ENCODE results near the gene ABCB8.
"Not testable (repeated sequence)": the region's sequence is repeated elsewhere in the genome, so short reads cannot be mapped to it uniquely, and the experiment has no call there.

ABCB8 gene

DNA sequence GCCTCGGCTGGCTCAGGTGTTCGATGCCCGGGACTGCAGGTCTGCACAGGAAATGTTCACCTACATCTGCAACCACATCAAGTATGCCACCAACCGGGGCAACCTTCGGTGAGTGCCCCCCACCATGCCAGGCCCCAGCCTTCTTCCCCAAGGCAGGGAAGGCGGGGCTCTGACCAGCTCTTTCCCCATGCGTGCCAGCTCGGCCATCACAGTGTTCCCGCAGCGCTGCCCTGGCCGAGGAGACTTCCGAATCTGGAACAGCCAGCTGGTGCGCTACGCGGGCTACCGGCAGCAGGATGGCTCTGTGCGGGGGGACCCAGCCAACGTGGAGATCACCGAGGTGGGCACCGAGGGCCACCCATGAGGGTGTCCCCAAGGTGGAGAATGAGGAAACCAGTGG is 29.9 kb upstream of the ABCB8 start:
- no peak for DNase-seq

DNA sequence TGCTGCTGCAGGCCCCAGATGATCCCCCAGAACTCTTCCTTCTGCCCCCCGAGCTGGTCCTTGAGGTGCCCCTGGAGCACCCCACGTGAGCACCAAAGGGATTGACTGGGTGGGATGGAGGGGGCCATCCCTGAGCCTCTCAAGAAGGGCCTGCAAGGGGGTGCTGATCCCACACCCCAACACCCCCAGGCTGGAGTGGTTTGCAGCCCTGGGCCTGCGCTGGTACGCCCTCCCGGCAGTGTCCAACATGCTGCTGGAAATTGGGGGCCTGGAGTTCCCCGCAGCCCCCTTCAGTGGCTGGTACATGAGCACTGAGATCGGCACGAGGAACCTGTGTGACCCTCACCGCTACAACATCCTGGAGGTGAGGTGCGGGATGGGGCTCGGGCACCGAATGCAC is 29.2 kb upstream of the ABCB8 start:
- DNase-seq: no peak

DNA sequence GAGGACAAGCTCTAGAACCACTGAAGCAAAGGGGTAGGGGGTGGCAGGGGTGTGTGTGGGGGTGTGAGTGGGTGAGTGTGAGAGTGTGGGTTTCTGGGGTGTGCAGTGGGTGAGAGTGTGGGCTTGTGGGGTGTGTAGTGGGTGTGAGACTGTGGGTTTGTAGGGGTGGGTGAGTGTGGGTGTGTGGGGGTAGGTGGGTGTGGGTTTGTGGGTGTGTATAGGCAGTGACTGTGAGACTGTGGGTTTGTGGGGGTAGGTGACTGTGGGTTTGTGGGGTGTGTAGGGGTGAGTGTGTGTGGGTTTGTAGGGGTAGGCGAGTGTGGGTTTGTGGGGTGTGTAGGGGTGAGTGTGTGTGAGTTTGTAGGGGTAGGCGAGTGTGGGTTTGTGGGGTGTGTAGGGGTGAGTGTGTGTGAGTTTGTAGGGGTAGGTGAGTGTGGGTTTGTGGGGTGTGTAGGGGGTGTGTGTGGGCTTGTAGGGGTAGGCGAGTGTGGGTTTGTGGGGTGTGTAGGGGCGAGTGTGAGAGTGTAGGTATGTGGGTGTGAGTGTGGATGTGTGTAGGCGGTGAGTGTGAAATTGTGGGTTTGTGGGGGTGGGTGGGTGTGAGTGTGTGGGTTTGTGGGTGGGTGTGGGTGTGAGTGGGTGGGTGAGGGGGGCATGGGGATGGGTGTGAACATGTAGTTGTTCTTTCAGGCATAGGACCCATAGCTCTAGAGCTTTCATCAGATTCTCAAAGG is 28.6 kb upstream of the ABCB8 start:
- DNase-seq: no peak

- DNase-seq: no peak
Observed at GRCh38 chr7:151000897-151001495, 27.3 kb upstream of the ABCB8 start.

DNA sequence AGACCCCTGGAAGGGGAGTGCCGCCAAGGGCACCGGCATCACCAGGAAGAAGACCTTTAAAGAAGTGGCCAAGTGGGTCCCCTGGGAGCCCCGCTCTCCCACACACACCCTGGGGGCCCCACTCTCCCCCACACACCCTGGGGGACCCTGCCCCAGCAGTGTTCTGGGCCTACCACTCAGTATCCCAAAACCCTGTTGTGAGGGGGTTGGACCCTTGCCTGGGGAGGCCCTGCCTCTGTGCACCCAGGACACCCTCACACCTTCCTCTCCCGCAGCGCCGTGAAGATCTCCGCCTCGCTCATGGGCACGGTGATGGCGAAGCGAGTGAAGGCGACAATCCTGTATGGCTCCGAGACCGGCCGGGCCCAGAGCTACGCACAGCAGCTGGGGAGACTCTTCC is 26.7 kb upstream of the ABCB8 start:
- no peak for DNase-seq

DNA sequence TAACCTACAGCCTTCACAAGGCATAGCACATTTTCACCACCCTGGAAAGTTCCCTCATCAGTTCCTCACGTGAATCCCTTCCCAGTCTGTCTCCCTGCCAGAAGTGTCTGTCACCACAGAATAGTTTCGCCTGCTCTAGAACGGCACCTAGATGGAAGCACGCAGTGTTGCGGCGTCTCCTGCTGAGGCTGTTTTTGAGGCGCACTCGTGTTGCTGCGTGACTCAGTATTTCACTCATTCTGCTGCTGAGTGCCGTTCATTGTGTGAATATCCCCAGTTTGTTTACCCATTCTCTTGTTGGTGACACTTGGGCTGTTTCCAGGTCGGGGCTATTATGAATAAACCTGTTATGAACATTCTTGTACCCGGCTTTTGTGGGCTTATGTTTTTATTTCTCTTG is 24.7 kb upstream of the ABCB8 start:
- DNase-seq: no peak

- DNase-seq: no peak
Observed at GRCh38 chr7:151005566-151005965, 22.7 kb upstream of the ABCB8 start.

DNA sequence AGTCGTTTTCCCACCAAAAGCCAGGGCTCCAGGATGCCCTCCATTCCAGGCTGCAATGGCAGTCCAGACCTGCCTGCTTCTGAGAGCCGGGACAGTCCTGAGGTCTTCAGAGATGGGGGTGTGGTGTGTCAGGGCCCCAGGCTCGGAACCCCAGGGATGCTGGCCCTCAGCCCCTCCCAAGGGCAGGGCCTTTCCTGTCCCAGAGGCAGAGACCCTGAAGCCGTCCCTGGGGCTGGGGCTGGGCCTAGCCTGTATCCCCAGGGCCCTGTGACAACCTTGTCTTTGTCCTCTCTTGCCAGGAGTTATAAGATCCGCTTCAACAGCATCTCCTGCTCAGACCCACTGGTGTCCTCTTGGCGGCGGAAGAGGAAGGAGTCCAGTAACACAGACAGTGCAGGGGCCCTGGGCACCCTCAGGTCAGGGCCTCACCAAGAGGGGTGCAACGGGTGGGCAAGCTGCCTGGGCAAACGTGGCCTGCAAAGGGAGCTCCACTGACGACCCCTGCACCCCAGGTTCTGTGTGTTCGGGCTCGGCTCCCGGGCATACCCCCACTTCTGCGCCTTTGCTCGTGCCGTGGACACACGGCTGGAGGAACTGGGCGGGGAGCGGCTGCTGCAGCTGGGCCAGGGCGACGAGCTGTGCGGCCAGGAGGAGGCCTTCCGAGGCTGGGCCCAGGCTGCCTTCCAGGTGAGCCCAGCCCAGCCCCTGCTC is 21.5 kb upstream of the ABCB8 start:
- no peak for DNase-seq

DNA sequence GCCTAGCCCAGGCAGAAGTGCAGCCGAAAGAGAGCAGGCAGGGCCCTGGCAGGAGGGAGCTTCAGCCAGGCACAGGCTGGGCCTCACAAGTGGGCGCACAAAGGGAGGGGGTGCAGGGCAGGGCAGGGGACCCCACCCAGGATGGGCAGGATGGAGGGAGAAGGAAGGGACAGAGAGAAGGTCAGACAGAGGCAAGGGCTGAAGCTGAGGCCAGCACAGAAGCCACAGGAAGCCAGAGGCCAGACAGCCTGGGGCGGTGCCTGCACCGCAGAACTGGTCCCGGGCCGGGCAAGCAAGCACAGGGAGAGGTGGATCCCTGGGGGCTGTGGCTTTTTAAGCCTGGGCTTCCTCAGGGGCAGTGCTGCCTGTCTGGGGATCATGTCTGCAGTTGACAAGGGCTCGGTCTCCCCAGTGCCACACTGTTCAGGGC is 20.8 kb upstream of the ABCB8 start:
- no peak for DNase-seq

DNA sequence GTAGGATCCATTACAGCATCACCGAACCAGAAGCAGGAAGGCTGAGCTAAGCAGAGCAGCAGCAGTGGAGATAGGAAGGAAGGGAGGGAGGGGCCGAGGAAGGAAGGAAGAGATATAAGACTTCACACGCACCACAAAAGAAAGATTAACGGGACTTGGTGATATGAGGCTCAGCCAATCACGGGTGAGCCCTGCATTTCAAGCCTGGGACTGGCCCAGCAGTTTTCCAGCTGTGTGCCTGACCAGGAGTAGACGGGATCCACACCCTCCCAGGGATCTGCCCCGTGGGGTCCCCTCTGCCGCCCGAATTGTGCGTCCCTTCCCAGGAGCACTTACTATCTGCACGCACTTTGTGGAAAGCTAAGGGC is 20.1 kb upstream of the ABCB8 start:
- no peak for DNase-seq

- peak; percentile 72 for DNase-seq
Observed at GRCh38 chr7:151008511-151009323, 19.5 kb upstream of the ABCB8 start.

- no peak for DNase-seq
Observed at GRCh38 chr7:151009327-151010036, 18.8 kb upstream of the ABCB8 start.

DNA sequence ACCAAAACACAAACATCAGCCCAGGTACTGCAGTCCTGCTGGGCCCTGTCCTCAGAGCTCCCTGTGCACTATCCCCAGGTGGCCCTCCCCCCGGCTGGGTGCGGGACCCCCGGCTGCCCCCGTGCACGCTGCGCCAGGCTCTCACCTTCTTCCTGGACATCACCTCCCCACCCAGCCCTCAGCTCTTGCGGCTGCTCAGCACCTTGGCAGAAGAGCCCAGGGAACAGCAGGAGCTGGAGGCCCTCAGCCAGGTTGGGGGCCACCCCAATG is 18.3 kb upstream of the ABCB8 start:
- DNase-seq: no peak

- DNase-seq: peak; percentile 55
Observed at GRCh38 chr7:151010307-151011096, 17.7 kb upstream of the ABCB8 start.

GRCh38 chr7:151011097-151011409 is 17.2 kb upstream of the ABCB8 start:
- DNase-seq: no peak

DNA sequence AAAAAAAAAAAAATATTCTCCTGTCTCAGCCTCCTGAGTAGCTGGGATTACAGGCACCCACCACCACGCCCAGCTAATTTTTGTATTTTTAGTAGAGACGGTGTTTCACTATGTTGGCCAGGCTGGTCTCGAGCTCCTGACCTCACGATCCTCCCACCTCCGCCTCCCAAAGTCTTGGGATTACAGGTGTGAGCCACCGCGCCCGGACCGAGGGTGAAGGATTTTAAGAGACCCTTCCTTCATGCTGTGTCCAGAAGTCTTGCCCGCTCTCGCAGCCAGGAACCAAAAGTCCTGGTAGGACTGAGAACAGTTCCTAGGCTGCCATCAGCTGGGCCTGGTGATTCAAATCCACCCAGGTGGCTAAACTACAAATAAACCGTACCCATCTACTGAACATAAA is 16.6 kb upstream of the ABCB8 start:
- DNase-seq: not testable (repeated sequence)

DNA sequence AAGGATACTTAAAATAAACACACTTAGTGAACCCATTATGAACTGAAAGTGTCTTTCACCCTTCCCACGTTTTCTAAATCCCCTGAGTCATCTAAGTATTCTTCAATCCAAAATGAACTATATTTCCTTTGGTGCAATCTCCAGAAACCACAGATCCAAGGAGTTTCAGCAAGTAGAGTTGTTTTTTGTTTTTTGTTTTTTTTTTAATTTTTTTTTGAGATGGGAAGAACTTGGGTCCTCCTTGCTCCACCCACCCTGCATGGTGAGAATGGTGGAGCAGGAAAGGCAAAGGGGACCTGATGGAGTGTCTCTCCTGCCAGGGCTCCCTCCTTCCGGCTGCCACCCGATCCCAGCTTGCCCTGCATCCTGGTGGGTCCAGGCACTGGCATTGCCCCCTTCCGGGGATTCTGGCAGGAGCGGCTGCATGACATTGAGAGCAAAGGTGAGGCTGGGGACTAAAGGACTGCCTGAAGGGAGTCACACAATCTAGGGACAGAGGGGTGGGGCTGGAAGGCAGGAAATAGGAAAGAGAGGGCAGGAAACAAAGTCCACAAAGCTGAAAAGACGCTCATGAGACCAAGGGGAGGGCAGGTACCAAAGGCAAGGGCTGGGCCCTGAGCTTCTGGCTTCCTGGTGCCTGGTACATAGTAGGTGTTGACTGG is 16.1 kb upstream of the ABCB8 start:
- DNase-seq: no peak

- DNase-seq: peak; percentile 86
Observed at GRCh38 chr7:151012911-151013347, 15.3 kb upstream of the ABCB8 start.

DNA sequence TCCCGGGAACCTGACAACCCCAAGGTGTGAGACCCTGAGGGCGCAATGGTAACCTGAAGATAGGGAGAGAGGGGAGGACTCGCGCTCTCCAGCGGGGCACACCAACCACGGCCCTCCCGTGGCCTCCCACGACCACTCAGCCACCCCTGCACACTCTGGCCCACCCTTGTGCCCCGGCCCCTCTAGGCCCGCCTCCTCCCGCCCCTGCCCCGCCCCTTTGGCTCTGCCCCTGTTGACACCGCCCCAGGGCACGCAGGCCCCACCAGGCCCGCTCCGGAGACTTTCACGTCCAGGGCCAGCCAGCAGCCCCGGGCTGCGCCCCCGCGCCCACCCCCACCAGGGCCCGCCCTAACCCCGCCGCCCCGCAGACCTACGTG is 14.9 kb upstream of the ABCB8 start:
- DNase-seq: no peak

GRCh38 chr7:151013733-151014497 is 14.3 kb upstream of the ABCB8 start:
- DNase-seq: peak; percentile 90

- no peak for DNase-seq
Observed at GRCh38 chr7:151014950-151015349, 13.3 kb upstream of the ABCB8 start.

Measured in retina (tissue), 1 donor.